Activated CD4-positive, alpha-beta T cell treated with anti-CD3 and anti-CD28 coated beads for 48 hours (primary cell): ENCODE measurements around the gene CMTM1.

Experiments
- DNase-seq: peaks from one replicate; pipeline ENCODE4 v3.0.0-alpha.2; 2020

CMTM1 gene

GRCh38 chr16:66539623-66540469 lies 26.4 kb upstream of the CMTM1 start:
- no peak for DNase-seq

- no peak for DNase-seq
Observed at GRCh38 chr16:66541388-66542355, 24.6 kb upstream of the CMTM1 start.

- no peak for DNase-seq
Observed at GRCh38 chr16:66542396-66542795, 23.8 kb upstream of the CMTM1 start.

GRCh38 chr16:66543541-66543940 lies 22.7 kb upstream of the CMTM1 start:
- DNase-seq = no peak

- DNase-seq = no peak
Observed at GRCh38 chr16:66544016-66544757, 22.1 kb upstream of the CMTM1 start.

- no peak for DNase-seq
Observed at GRCh38 chr16:66547101-66547989, 18.9 kb upstream of the CMTM1 start.

GRCh38 chr16:66548068-66548467 lies 18.2 kb upstream of the CMTM1 start:
- no peak for DNase-seq

- no peak for DNase-seq
Observed at GRCh38 chr16:66548868-66549267, 17.4 kb upstream of the CMTM1 start.

- peak; percentile 78 for DNase-seq
Observed at GRCh38 chr16:66549284-66550131, 16.7 kb upstream of the CMTM1 start, which contains the start of gene TK2. Gene TK2, minus strand, starts transcription at chr16:66550122. Its CDS starts 61 bp downstream, at chr16:66550061.

- peak; percentile 74 for DNase-seq
Observed at GRCh38 chr16:66551348-66551759, 14.9 kb upstream of the CMTM1 start.

- DNase-seq = peak; percentile 32
Observed at GRCh38 chr16:66551788-66552285, 14.4 kb upstream of the CMTM1 start.

GRCh38 chr16:66552286-66553177 lies 13.7 kb upstream of the CMTM1 start, which contains the start of gene CKLF:
Gene CKLF, plus strand, starts transcription at chr16:66552576. Its CDS starts 140 bp downstream, at chr16:66552716.
- DNase-seq = peak; percentile 93

GRCh38 chr16:66553223-66553622 lies 13.0 kb upstream of the CMTM1 start:
- no peak for DNase-seq

- DNase-seq = no peak
Observed at GRCh38 chr16:66554021-66554420, 12.2 kb upstream of the CMTM1 start.

- DNase-seq = no peak
Observed at GRCh38 chr16:66554495-66554894, 11.7 kb upstream of the CMTM1 start.

GRCh38 chr16:66560107-66560506 lies 6.1 kb upstream of the CMTM1 start:
- no peak for DNase-seq

- DNase-seq = no peak
Observed at GRCh38 chr16:66561381-66562080, 4.7 kb upstream of the CMTM1 start.

GRCh38 chr16:66562409-66562808 lies 3.8 kb upstream of the CMTM1 start:
- no peak for DNase-seq

- no peak for DNase-seq
Observed at GRCh38 chr16:66562986-66563385, 3.3 kb upstream of the CMTM1 start.
